SU-DHL-6 (cell line): ENCODE results near the gene EXOC4.

Experiments used
- EZH2phosphoT487 ChIP-seq: fragments of 200-600 bp; sonication (generic), shearing (Covaris generic); conservative IDR thresholded peaks from 2 replicates; pipeline ENCODE4 v1.6.1; 2018; ENCODE audit warnings: mild to moderate bottlenecking, antibody characterized with exemption, low read length, moderate library complexity, mixed read lengths
- TF ChIP-seq, protein P1 (sequence below): fragments of 200-600 bp; sonication (generic); IDR thresholded peaks from one replicate; pipeline ENCODE4 v1.5.1; 2017; ENCODE audit warnings: antibody characterized with exemption, mild to moderate bottlenecking, low read length, moderate library complexity; ENCODE audit not compliant: insufficient read depth, poor library complexity, severe bottlenecking

DNA sequence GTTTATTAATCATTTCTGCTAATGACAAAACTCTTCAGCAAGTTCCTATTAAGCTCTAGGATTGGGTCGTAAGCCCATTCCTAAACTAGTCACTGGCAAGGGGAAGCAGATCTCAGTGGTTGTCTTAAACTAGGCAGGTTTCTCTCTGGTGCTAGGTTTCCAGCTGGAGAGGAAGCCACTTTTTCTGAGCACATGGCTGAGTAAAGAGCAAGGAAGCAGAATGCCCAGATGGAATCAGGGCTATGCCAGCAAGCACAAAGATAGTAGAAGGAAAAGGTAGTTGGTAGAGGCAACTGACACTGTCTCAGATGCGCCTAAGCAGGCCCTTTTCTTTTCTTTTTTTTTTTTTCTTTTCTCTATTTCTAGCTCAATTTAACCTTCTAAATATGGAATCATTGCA is 224.9 kb downstream of the EXOC4 start:
- TF ChIP-seq, protein P1, sequence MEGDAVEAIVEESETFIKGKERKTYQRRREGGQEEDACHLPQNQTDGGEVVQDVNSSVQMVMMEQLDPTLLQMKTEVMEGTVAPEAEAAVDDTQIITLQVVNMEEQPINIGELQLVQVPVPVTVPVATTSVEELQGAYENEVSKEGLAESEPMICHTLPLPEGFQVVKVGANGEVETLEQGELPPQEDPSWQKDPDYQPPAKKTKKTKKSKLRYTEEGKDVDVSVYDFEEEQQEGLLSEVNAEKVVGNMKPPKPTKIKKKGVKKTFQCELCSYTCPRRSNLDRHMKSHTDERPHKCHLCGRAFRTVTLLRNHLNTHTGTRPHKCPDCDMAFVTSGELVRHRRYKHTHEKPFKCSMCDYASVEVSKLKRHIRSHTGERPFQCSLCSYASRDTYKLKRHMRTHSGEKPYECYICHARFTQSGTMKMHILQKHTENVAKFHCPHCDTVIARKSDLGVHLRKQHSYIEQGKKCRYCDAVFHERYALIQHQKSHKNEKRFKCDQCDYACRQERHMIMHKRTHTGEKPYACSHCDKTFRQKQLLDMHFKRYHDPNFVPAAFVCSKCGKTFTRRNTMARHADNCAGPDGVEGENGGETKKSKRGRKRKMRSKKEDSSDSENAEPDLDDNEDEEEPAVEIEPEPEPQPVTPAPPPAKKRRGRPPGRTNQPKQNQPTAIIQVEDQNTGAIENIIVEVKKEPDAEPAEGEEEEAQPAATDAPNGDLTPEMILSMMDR: no peak
- TF ChIP-seq EZH2phosphoT487: no peak
